Measurements from ENCODE around the gene SUB1. TPM values are rescaled to one million over a fixed set of nuclear protein-coding genes. Genes with fewer than 3 reads are reported as not detected.

Gene SUB1
- total RNA-seq: 25.4 and 69.1 TPM in 2 replicates

DNA sequence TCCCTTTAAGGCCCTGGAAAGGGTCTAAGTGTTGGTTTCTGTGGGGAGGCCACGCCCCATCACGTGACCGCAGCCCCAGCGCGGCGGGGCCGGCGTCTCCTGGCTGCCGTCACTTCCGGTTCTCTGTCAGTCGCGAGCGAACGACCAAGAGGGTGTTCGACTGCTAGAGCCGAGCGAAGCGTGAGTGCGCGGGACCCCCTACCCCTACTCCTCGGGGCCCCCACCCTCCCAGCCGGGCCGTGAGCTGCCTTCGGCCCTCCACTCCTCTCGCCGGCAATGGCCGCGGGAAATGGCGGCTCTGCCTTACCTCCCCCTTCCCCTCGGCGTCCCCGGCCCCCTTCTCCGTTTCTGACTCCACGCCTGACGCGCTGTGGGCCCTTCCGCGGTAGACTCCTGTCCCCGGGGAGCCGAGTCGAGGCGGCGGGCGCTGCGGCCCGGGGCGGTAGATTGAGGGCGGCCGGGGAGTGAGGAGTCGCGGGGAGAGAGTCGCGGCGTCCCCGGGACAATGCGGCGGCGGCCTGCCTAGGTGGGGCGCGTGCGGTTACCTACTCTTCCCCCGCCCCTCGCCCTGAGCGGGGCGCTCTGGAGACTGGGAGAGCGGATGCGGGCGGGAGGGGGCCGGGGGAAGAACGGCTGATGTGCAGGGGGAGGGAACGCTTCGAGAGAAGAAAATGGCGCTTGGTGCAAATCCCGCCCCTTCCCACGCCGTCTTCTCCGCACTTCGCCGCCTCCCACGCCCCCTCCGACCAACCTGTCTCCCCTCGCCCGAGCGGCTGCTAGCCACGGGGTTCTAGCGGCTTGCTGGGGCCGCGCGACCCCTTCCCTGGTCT lies at the start of gene SUB1:
Gene SUB1, plus strand, starts transcription at position 112 of the 830 bp plus-strand sequence. CDS start 2,956 bp downstream, outside the sequence.

Other genes starting within 250 kb of the SUB1 start
- 38.8 and 45.9 TPM in 2 replicates for gene ZFR, start 140.8 kb upstream of the SUB1 start, total RNA-seq
- 0.81 and 3.0 TPM in 2 replicates for gene NPR3, start 125.8 kb downstream of the SUB1 start, total RNA-seq